ENCODE data around the gene SLC25A21.

The SLC25A21 gene

GRCh38 chr14:36649872-36650650 is 522.3 kb downstream of the SLC25A21 start:
- no peak overlapping the region for H3K4me3 ChIP-seq (ENCODE audit: insufficient read depth, low read length, poor library complexity, severe bottlenecking)
- H3K36me3 ChIP-seq (ENCODE audit: low read length): no peaks in the 10 kb centered on the region
- H2AFZ ChIP-seq (ENCODE audit: low read depth, low read length, severe bottlenecking): no peak overlapping the region
- H3K27ac ChIP-seq (ENCODE audit: low read depth, low read length): no peak overlapping the region
- H3K9me3 ChIP-seq (ENCODE audit: insufficient read depth, low read length): no peaks in the 10 kb centered on the region
- H3K27me3 ChIP-seq (ENCODE audit: low read length): no peaks in the 10 kb centered on the region
- no peaks in the 10 kb centered on the region for H4K20me1 ChIP-seq (ENCODE audit: low read depth, low read length)
- no peak overlapping the region for H3K9ac ChIP-seq (ENCODE audit: low read length)
- H3K9me2 ChIP-seq (replicated peaks; ENCODE audit: insufficient read depth, low read length): no peaks in the 10 kb centered on the region
- TF ChIP-seq EZH2phosphoT487 (conservative IDR thresholded peaks at IDR 0.05; ENCODE audit: low read length) (no peak), CTCF (IDR thresholded peaks at IDR 0.05; ENCODE audit: insufficient read depth, low read length, poor library complexity, severe bottlenecking) (no peak)
- H3K4me2 ChIP-seq (ENCODE audit: low read depth, low read length, poor library complexity, severe bottlenecking): no peak overlapping the region
- no peaks in the 10 kb centered on the region for H3K79me2 ChIP-seq (ENCODE audit: insufficient read depth, low read length)
- no peaks in the 10 kb centered on the region for H3F3A ChIP-seq (ENCODE audit: insufficient read depth)

GRCh38 chr14:36647824-36648753 is 524.3 kb downstream of the SLC25A21 start:
- no peak overlapping the region for H2AFZ ChIP-seq (ENCODE audit: low read depth, low read length, severe bottlenecking)
- H3K9me2 ChIP-seq (replicated peaks; ENCODE audit: insufficient read depth, low read length): no peaks in the 10 kb centered on the region
- no peaks in the 10 kb centered on the region for H3K27me3 ChIP-seq (ENCODE audit: low read length)
- H3K4me3 ChIP-seq (ENCODE audit: insufficient read depth, low read length, poor library complexity, severe bottlenecking): no peak overlapping the region
- no peak overlapping the region for H3K9ac ChIP-seq (ENCODE audit: low read length)
- H3F3A ChIP-seq (ENCODE audit: insufficient read depth): no peaks in the 10 kb centered on the region
- H3K27ac ChIP-seq (ENCODE audit: low read depth, low read length): no peak overlapping the region
- no peaks in the 10 kb centered on the region for H3K9me3 ChIP-seq (ENCODE audit: insufficient read depth, low read length)
- H3K36me3 ChIP-seq (ENCODE audit: low read length): no peaks in the 10 kb centered on the region
- H3K79me2 ChIP-seq (ENCODE audit: insufficient read depth, low read length): no peaks in the 10 kb centered on the region
- H3K4me2 ChIP-seq (ENCODE audit: low read depth, low read length, poor library complexity, severe bottlenecking): no peak overlapping the region
- TF ChIP-seq CTCF (IDR thresholded peaks at IDR 0.05; ENCODE audit: insufficient read depth, low read length, poor library complexity, severe bottlenecking) (no peak), EZH2phosphoT487 (conservative IDR thresholded peaks at IDR 0.05; ENCODE audit: low read length) (no peak)
- no peaks in the 10 kb centered on the region for H4K20me1 ChIP-seq (ENCODE audit: low read depth, low read length)

- no peaks in the 10 kb centered on the region for H3K36me3 ChIP-seq (ENCODE audit: low read length)
- H3K9me2 ChIP-seq (replicated peaks; ENCODE audit: insufficient read depth, low read length): no peaks in the 10 kb centered on the region
- no peak overlapping the region for H3K4me3 ChIP-seq (ENCODE audit: insufficient read depth, low read length, poor library complexity, severe bottlenecking)
- no peaks in the 10 kb centered on the region for H3K27me3 ChIP-seq (ENCODE audit: low read length)
- no peak overlapping the region for H3K4me2 ChIP-seq (ENCODE audit: low read depth, low read length, poor library complexity, severe bottlenecking)
- no peaks in the 10 kb centered on the region for H3F3A ChIP-seq (ENCODE audit: insufficient read depth)
- H2AFZ ChIP-seq (ENCODE audit: low read depth, low read length, severe bottlenecking): no peak overlapping the region
- TF ChIP-seq CTCF (IDR thresholded peaks at IDR 0.05; ENCODE audit: insufficient read depth, low read length, poor library complexity, severe bottlenecking) (no peak), EZH2phosphoT487 (conservative IDR thresholded peaks at IDR 0.05; ENCODE audit: low read length) (no peak)
- H3K79me2 ChIP-seq (ENCODE audit: insufficient read depth, low read length): no peaks in the 10 kb centered on the region
- no peak overlapping the region for H3K27ac ChIP-seq (ENCODE audit: low read depth, low read length)
- no peak overlapping the region for H3K9ac ChIP-seq (ENCODE audit: low read length)
- no peaks in the 10 kb centered on the region for H3K9me3 ChIP-seq (ENCODE audit: insufficient read depth, low read length)
- H4K20me1 ChIP-seq (ENCODE audit: low read depth, low read length): no peaks in the 10 kb centered on the region
These were observed 525.0 kb downstream of the SLC25A21 start for GRCh38 chr14:36647417-36647823.

Data from SU-DHL-6 (cell line).